ENCODE measurements around the gene TUBGCP2.

The TUBGCP2 gene

GRCh38 chr10:133329491-133330202, 21.0 kb upstream of the TUBGCP2 start (continued):
- no peak for TF ChIP-seq PRDM2 (tag by site-specific recombination; IDR thresholded peaks at IDR 0.05; ENCODE audit: borderline replicate concordance)
- no peak for TF ChIP-seq ZNF114 (tag by site-specific recombination; IDR thresholded peaks at IDR 0.05)
- no peak for TF ChIP-seq ZNF112 (tag by site-specific recombination; IDR thresholded peaks at IDR 0.05)
- TF ChIP-seq GFI1B (tag by site-specific recombination; IDR thresholded peaks at IDR 0.05) = no peak
- TF ChIP-seq ZNF433 (tag by site-specific recombination; IDR thresholded peaks at IDR 0.05; ENCODE audit: low read depth) = no peak
- no peak for TF ChIP-seq ZNF701 (tag by site-specific recombination; IDR thresholded peaks at IDR 0.05)
- TF ChIP-seq ZSCAN23 (tag by site-specific recombination; IDR thresholded peaks at IDR 0.05) = no peak
- no peak for TF ChIP-seq ZNF311 (tag by site-specific recombination; IDR thresholded peaks at IDR 0.05; ENCODE audit: borderline replicate concordance)
- peak; percentile 90 for TF ChIP-seq ZNF654 (tag by site-specific recombination; IDR thresholded peaks at IDR 0.05; ENCODE audit: low read depth)
- TF ChIP-seq ZNF610 (tag by site-specific recombination; IDR thresholded peaks at IDR 0.05; ENCODE audit: borderline replicate concordance) = peak; percentile 25; the same call in 1 of the 2 replicates
- TF ChIP-seq ZNF600 (tag by site-specific recombination; IDR thresholded peaks at IDR 0.05) = peak; percentile 74
- no peak for TF ChIP-seq ZNF561 (tag by site-specific recombination; IDR thresholded peaks at IDR 0.05; ENCODE audit: borderline replicate concordance)
- TF ChIP-seq ZNF596 (tag by site-specific recombination; IDR thresholded peaks at IDR 0.05) = no peak
- TF ChIP-seq GLIS1 (tag by site-specific recombination; IDR thresholded peaks at IDR 0.05) = peak; percentile 80
- no peak for TF ChIP-seq TSHZ1 (tag by site-specific recombination; IDR thresholded peaks at IDR 0.05; ENCODE audit: borderline replicate concordance)
- TF ChIP-seq MZF1 (tag by site-specific recombination; IDR thresholded peaks at IDR 0.05; ENCODE audit: borderline replicate concordance) = no peak
- TF ChIP-seq ZNF660 (tag by site-specific recombination; IDR thresholded peaks at IDR 0.05) = no peak
- no peak for TF ChIP-seq ZNF202 (tag by site-specific recombination; IDR thresholded peaks at IDR 0.05; ENCODE audit: borderline replicate concordance)
- no peak for TF ChIP-seq ZBTB1 (tag by site-specific recombination; IDR thresholded peaks at IDR 0.05)
- TF ChIP-seq ZNF768 (tag by site-specific recombination; IDR thresholded peaks at IDR 0.05) = no peak
- no peak for TF ChIP-seq BCL11A (tag by site-specific recombination; IDR thresholded peaks at IDR 0.05; ENCODE audit: low read depth)
- no peak for TF ChIP-seq ZNF169 (tag by site-specific recombination; IDR thresholded peaks at IDR 0.05)
- TF ChIP-seq ZNF148 (tag by site-specific recombination; IDR thresholded peaks at IDR 0.05; ENCODE audit: borderline replicate concordance) = no peak
- TF ChIP-seq ZNF530 (tag by site-specific recombination; IDR thresholded peaks at IDR 0.05; ENCODE audit: low read depth) = no peak
- no peak for TF ChIP-seq ZNF280D (tag by site-specific recombination; IDR thresholded peaks at IDR 0.05)

Measured in HEK293 (cell line).